ENCODE data around the gene OR11A1. TPM values are rescaled to one million over a fixed set of nuclear protein-coding genes. Genes with fewer than 3 reads are reported as not detected.

Gene OR11A1
- total and polyA plus RNA-seq, 4 donors = not detected

- no peak for DNase-seq (ENCODE audit: low spot score)
- no peaks in the 10 kb centered on the region for H3K9me3 ChIP-seq (ENCODE audit: control insufficient read depth in 4 of 4, low read length in 3 of 4)
- H3K4me3 ChIP-seq (ENCODE audit: low read depth in 1 of 3, low read length in 3 of 3) = no peak overlapping the region
- 49% methylated on average over 6 of the region's 6 CpGs for WGBS
- TF ChIP-seq ZBTB33 (IDR thresholded peaks at IDR 0.05) = no peak
- no peak for TF ChIP-seq FOXA2 (IDR thresholded peaks at IDR 0.05)
- TF ChIP-seq RAD21 (IDR thresholded peaks at IDR 0.05) = no peak
- TF ChIP-seq JUND (IDR thresholded peaks at IDR 0.05) = no peak
- no peak for TF ChIP-seq FOXA1 (IDR thresholded peaks at IDR 0.05)
- TF ChIP-seq EGR1 (IDR thresholded peaks at IDR 0.05; ENCODE audit: low read depth in 2 of 2) = no peak
- TF ChIP-seq, protein P1, sequence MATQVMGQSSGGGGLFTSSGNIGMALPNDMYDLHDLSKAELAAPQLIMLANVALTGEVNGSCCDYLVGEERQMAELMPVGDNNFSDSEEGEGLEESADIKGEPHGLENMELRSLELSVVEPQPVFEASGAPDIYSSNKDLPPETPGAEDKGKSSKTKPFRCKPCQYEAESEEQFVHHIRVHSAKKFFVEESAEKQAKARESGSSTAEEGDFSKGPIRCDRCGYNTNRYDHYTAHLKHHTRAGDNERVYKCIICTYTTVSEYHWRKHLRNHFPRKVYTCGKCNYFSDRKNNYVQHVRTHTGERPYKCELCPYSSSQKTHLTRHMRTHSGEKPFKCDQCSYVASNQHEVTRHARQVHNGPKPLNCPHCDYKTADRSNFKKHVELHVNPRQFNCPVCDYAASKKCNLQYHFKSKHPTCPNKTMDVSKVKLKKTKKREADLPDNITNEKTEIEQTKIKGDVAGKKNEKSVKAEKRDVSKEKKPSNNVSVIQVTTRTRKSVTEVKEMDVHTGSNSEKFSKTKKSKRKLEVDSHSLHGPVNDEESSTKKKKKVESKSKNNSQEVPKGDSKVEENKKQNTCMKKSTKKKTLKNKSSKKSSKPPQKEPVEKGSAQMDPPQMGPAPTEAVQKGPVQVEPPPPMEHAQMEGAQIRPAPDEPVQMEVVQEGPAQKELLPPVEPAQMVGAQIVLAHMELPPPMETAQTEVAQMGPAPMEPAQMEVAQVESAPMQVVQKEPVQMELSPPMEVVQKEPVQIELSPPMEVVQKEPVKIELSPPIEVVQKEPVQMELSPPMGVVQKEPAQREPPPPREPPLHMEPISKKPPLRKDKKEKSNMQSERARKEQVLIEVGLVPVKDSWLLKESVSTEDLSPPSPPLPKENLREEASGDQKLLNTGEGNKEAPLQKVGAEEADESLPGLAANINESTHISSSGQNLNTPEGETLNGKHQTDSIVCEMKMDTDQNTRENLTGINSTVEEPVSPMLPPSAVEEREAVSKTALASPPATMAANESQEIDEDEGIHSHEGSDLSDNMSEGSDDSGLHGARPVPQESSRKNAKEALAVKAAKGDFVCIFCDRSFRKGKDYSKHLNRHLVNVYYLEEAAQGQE (IDR thresholded peaks at IDR 0.05) = no peak
- no peak for TF ChIP-seq HNF4G (IDR thresholded peaks at IDR 0.05)
- TF ChIP-seq SP1 (IDR thresholded peaks at IDR 0.05) = no peak
- TF ChIP-seq NR2F2 (IDR thresholded peaks at IDR 0.05) = no peak
- no peak for TF ChIP-seq RXRA (IDR thresholded peaks at IDR 0.05)
- TF ChIP-seq GABPA (IDR thresholded peaks at IDR 0.05 in 1 of 2, conservative IDR thresholded peaks at IDR 0.05 in 1 of 2) = no peak
- no peak for TF ChIP-seq TAF1 (conservative IDR thresholded peaks at IDR 0.05)
- TF ChIP-seq ATF3 (IDR thresholded peaks at IDR 0.05) = no peak
- TF ChIP-seq HNF4A (conservative IDR thresholded peaks at IDR 0.05) = no peak
- no peak for TF ChIP-seq CTCF (IDR thresholded peaks at IDR 0.05; ENCODE audit: low read depth, low read length, missing input control)
- no peak overlapping the region for H3K9ac ChIP-seq (ENCODE audit: low read depth in 1 of 2, low read length in 2 of 2)
- H3K36me3 ChIP-seq (ENCODE audit: control insufficient read depth in 4 of 4, insufficient read depth in 3 of 4, low read depth in 1 of 4, low read length in 3 of 4) = no peaks in the 10 kb centered on the region
- peaks cover 0 to 2% (median 0%) of the 10 kb centered on the region in 4 donors for H3K4me1 ChIP-seq (ENCODE audit: control insufficient read depth in 4 of 4, insufficient read depth in 4 of 4, low read length in 3 of 4)
- H3K27me3 ChIP-seq (ENCODE audit: control insufficient read depth in 4 of 4, insufficient read depth in 4 of 4, low read length in 3 of 4) = peaks cover 0 to 3% (median 0%) of the 10 kb centered on the region in 4 donors
- H3K27ac ChIP-seq (ENCODE audit: low read depth in 1 of 2, low read length in 2 of 2) = no peak overlapping the region
These were observed 9.4 kb upstream of the OR11A1 start for GRCh38 chr6:29466241-29466640.

DNA sequence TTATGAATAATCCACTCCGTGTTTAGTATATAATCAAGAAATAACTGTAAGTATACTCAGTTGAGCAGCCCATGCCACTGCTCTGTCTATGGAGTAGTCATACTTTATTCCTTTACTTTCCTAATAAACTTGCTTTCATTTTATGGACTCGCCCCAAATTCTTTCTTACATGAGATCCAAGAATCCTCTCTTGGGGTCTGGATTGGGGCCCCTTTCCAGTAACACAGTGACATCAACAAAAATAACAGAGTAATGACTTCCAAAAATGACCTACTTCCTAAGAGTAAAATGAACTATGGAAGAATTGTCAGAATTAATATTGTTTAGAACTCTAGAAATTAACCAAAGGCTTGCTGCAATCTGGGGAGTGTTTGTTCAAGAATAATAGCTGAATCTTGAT lies 8.9 kb upstream of the OR11A1 start:
- Histone ChIP-seq H3K4me1 (ENCODE audit: control insufficient read depth in 4 of 4, insufficient read depth in 4 of 4, low read length in 3 of 4) (peaks cover 0 to 2% (median 0%) of the 10 kb centered on the region in 4 donors), H3K9me3 (ENCODE audit: control insufficient read depth in 4 of 4, low read length in 3 of 4) (no peaks in the 10 kb centered on the region), H3K27me3 (ENCODE audit: control insufficient read depth in 4 of 4, insufficient read depth in 4 of 4, low read length in 3 of 4) (peaks cover 0 to 3% (median 0%) of the 10 kb centered on the region in 4 donors), H3K27ac (ENCODE audit: low read depth in 1 of 2, low read length in 2 of 2) (no peak overlapping the region), H3K4me3 (ENCODE audit: low read depth in 1 of 3, low read length in 3 of 3) (no peak overlapping the region), H3K36me3 (ENCODE audit: control insufficient read depth in 4 of 4, insufficient read depth in 3 of 4, low read depth in 1 of 4, low read length in 3 of 4) (no peaks in the 10 kb centered on the region), H3K9ac (ENCODE audit: low read depth in 1 of 2, low read length in 2 of 2) (no peak overlapping the region)
- 92% methylated on average over 2 of the region's 2 CpGs for WGBS
- TF ChIP-seq RAD21 (IDR thresholded peaks at IDR 0.05) (no peak), SP1 (IDR thresholded peaks at IDR 0.05) (no peak), TAF1 (conservative IDR thresholded peaks at IDR 0.05) (no peak), RXRA (IDR thresholded peaks at IDR 0.05) (no peak), HNF4A (conservative IDR thresholded peaks at IDR 0.05) (no peak), FOXA2 (IDR thresholded peaks at IDR 0.05) (no peak), YY1 (IDR thresholded peaks at IDR 0.05) (no peak), CTCF (IDR thresholded peaks at IDR 0.05; ENCODE audit: low read depth, low read length, missing input control) (no peak), JUND (IDR thresholded peaks at IDR 0.05) (no peak), GABPA (IDR thresholded peaks at IDR 0.05 in 1 of 2, conservative IDR thresholded peaks at IDR 0.05 in 1 of 2) (no peak), EGR1 (IDR thresholded peaks at IDR 0.05; ENCODE audit: low read depth in 2 of 2) (no peak)
- TF ChIP-seq, protein P1 (IDR thresholded peaks at IDR 0.05) = no peak
- TF ChIP-seq, protein P2, sequence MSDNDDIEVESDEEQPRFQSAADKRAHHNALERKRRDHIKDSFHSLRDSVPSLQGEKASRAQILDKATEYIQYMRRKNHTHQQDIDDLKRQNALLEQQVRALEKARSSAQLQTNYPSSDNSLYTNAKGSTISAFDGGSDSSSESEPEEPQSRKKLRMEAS (IDR thresholded peaks at IDR 0.05) = no peak
- no peak for DNase-seq (ENCODE audit: low spot score)

Data from liver (tissue), 9 donors.